ENCODE data around the gene HSPG2.
"Not testable (repeated sequence)": the region's sequence is repeated elsewhere in the genome, so short reads cannot be mapped to it uniquely, and the experiment has no call there.

The HSPG2 gene

DNA sequence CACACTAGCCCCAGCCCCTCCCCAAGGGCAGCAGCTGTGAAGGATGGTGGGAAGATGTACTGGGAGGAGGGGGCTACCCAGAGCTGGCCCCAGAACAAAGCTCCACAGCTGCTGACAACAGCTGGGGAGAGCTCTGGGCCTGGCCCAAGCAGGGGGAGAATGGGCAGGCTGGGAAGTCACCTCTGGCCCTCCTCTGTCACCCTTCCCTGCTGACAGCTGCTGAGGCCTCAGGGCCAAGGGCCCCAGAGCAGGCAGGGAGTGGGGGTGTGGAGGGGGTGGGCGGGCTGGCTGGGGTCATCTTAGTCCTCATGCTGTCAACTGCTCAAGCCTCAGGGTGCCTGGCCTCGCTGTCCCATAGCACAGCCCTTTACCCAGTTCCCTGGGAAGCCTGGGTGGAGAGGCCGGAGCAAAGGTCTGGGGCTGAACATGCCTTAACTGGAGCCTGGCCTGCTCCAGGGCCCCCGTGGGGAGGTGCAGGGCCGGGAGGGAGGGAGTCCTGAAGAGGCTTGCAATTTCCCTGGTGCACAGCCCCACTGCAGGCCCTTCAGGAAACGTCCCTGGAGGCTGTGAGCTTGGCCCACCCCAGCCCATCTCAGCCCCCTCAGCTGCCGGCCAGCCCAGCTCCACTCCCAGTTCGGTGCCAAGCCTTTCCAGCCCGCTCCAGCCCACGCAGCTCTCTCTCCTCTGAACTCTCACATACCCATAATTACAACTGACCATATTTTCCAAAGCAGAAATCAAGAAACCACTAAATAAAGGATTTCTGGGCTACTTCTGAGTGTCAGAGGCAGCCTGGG lies 25.7 kb downstream of the HSPG2 start:
- no peak for DNase-seq

DNA sequence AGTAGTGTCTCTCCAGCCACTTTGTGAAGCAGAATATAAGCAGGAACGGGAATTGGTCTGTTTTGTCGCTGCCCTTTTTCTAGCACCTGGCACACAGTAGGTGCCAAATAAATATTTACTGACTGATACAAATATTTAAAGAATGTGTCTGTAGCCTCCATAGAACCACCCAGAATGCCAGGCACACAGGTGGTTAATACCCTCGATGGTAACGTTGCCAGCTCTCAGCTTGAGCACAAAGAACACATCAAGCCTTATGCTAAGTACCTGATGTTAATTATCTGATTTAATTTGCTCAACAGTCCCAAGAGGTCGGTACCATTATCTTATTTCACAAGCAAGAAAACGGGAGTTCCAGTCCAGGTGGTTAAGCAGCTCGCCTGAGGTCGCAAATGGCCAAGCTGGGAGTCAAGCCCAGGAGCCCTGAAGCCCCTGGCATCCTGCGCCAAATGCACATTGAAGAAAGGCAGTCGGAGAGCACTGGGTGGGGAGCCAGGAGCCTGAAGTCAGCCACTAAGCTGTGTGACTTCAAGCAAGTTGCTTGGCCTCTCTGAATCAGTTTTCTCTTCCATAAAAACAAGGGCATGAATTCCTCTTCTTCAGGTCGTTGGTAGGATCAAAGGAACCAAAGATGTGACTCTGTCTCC lies 26.4 kb downstream of the HSPG2 start:
- peak; percentile 18 for DNase-seq

DNA sequence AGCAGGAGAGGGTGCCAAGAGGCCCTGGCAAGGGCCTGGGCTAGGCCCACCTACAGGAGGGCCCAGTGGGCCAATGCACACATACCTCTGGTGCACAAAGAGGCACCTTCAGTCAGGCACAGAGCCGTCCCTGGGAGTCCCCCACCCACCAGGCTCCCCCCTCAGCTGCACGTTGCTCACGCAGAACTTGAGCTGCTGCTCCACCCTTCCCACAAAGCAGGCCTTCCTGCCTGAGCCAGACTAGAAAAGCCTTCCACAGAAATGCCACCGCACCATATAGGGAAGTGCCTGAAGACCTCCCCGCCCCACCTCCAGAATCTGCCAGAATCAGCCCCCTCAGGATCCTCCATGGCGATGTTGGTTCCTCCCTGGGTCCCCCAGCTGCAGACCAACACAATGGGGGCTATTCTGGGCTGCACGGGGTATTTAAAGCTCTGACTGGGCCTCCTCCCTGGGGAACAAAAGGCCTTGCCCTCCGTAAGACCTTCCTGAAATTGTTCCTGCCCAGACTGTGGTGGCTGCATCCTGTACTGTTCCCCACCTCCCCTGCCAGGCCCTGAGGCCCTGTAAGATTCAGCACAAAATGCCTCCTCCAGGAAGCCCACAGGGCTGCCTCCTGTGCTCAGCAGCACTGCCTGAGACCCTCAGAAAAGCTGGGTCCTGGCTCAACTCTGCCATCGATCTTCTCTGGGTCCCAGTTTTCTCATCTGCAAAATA lies 27.2 kb downstream of the HSPG2 start:
- DNase-seq = no peak

DNA sequence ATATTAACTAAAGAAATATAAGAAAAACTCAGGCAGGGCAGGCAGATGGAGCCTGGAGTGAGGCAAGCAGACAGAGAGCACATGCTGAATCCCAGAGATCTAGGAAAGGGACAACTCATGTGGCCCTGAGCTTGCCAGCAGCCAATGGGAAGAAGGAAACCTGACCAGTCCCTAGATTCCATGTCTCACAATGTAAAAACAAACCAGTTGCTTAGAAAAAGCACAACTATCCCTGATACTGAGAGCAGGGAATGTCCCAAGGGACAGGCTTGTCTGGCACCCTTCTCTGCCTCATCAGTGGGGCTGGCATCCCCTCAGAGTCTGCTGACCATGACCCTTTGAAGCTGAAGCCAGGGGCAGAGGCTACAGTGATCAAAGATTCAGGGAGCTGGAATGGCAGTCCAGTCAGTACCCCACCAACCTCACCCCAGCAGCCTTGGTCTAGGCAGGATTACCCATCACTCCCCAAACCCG lies 27.8 kb downstream of the HSPG2 start:
- DNase-seq = no peak

DNA sequence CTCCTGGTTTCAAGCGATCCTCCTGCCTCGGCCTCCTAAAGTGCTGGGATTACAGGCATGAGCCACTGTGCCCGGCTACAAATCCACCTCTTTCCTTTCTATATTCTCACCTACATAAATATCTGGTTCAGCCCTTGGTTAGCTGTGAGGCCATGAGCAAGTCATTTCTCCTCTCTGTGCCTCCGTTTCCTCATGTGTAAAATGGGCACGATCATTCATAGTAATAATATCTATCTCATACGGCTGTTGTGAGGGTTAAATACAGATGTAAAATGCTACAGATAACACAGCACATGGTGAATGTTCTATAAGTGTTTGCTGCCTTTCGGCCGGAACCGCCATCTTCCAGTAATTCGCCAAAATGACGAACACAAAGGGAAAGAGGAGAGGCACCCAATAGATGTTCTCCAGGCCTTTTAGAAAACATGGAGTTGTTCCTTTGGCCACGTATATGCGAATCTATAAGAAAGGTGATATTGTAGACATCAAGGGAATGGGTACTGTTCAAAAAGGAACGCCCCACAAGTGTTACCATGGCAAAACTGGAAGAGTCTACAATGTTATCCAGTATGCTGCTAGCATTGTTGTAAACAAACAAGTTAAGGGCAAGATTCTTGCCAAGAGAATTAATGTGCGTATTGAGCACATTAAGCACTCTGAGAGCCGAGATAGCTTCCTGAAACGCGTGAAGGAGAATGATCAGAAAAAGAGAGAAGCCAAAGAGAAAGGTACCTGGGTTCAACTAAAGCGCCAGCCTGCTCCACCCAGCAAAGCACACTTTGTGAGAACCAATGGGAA lies 29.2 kb downstream of the HSPG2 start:
- DNase-seq = not testable (repeated sequence)

DNA sequence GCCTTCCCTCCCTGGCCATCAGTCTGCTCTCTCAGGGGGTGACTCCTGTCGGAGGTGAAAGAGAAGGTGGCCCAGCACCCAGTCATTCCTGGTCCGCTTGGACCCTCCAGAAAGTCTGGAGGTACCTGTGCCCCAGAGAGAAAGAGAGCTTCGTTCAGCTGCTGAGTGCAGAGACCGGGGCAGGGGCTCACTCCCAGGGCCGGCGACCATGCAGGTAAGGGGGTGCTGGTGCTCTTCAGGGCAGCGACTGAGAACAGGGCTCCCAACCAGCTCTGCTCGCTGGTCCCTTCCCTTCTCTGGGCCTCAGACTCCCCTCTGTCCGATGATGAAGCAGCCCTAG lies 30.1 kb downstream of the HSPG2 start:
- no peak for DNase-seq

DNA sequence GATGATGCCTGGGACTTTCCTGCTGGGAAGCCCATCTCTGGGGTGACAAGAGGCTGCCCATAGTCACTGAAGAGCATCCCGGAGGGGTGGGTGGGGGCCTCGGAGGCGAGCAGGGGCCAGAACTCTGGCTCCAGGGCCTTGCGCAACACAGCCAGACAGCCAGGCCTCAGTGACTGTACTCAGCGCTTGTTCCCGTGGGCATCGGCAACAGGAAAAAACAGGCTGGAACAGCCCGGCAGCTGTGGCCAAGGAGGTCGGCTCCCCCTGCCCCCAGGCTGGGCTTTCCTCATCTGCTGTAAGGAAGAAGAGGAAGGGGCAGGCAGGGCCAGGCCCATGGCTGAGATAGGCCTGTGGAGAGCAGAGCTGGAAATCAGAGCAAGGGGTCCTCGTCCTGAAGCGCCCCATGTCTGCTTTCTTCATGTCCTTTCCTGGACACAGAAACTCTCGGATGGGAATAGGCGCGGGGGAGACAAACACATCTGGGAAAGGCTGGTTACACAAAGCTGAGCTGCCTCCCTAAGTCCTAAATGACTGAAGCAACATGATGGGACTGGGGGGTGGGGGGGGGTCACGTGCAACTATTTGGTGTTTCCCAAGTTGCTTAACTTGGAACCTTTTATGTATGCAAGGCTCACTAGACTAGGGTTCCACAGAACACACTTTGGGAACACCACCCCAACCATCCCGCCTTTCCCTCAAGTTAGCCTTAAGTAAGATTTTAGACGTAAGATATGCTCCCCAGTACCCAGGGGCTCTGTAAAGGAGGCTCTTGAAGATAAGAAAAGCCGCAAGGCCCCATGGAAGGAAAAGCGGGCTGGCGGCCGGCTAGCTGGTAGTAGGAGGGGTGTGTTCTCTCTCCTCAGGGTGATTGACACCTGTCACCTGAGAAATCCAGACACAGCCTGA lies 30.7 kb downstream of the HSPG2 start:
- DNase-seq = no peak

DNA sequence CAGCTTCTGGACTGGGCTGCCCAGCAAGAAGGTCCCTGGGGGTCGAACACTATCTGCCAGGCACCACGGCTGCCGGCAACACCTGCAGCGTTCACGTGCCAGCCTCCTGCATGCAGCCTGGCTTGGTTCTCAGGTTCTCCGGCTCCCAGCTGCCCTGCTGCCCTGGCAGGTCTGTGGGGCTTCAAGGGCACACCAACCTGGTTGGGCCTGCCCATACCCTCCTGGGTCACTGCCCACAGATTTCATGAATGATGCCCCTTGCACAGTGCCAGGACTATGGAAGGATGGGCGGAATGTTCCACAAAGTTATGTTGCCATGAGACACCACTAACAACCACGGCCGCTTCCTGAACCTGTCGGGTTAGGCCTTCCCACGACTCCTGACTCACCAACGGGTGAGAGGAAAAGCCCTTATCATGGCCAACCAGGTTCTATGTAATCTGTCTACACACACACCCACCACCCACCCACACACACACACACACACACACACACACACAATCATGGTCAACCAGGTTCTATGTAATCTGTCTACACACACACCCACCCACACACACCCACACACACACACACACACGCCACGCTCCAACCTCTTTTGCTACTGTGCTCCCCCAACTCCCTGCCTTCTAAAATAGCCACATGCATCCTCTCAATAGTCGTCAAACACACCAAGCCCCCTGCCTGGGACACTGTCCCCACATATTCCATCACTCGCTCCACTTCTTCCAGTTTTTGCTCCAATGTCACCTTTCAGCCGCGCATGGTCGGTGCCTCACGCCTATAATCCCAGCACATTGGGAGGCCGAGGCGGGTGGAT lies 32.2 kb downstream of the HSPG2 start:
- DNase-seq = no peak

DNA sequence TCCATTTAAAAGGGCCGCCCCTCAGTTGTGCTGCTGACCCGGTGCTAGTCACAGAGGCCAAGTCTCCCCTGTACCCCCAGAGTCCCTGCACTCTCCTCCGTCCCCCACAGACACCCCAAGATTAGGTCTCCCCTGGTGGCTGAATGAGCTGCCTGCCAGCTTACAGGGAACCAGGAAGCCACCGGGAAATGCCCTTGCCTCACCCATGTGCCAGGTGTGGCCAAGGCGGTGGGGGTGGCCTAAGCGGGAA lies 32.7 kb downstream of the HSPG2 start:
- DNase-seq = no peak

DNA sequence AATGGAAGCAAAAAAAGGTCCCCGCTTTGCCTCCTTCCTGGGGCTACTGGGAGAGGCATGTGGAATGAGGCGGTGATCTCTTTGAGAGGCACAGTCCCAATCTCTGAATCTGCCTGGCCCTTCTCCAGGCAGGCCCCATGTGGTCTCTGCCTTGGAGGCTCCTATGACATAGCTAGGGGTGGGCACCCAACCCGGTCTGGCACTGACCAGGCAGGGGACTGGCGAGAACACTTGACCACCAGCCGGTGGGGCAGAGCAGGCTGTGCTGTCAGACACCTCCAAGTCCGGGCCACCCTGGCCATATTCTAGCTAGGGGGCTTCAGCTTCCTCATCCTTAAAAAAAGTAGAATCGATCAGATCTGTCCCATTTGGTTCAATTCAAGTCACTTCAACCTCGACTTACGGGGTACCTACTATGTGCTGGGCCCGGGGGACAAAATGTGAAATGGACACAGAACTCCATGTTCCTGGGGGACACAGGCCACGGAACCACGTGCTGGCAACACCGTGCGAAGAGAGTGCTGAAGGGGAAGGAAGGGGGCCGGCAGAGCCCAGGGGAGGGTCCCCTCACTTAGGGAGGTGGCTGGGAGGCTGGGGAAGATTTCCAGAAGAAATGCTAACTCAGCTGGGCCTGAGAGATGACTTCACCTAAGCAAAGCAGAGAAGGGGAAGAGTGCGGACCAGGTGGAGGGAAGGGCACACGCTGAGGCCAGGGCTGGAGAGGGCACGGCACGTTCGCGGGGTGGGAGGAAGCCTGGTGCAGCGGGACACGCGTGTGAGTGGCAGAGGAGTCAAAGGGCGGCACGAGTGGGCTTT lies 33.3 kb downstream of the HSPG2 start:
- no peak for DNase-seq

DNA sequence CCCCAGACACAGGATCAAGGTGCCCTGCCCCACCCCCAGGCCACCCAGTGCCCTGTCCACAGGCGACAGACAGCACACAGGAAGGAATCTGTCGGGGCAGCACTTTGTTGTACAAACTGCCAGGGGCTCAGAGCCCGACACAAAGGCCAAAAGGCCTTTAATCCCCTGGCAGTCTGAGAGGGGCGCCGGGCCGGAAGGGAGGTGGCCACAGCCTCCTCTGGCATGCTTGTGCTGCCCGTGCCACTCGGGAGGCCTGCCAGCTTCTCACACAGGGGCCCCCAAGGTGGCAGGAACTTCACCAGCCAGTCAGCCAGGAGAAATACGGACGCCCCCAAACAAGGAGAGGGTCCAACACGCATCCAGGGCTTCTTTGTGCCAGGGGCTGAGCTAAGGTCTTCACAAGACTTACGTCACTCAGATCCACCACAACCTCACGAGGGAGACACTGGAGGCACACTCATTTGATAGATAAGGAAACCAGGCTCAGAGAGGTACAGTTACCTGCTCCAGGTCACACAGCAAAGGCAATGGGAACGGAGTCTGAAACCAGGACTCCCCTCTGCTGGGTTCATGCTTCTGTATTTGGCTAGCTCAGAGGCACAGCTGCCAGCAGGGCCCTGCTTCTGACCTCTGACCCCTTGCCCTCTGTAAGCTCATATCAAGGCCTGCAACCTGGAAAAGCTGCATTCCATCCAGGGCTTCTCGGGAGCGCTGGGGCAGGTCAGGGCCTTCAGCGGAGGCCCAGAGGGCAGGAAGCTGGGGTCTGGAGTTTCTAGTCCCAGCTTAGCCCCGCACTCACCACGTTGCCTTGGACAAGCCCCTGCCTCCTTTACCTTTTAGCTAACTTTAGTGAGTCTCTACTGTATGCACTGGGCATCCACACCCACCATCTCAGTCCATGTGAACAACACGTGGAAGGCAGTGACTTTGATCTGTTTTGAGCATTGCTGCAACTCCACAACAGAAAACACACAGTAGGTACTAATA lies 34.8 kb downstream of the HSPG2 start:
- DNase-seq = no peak

DNA sequence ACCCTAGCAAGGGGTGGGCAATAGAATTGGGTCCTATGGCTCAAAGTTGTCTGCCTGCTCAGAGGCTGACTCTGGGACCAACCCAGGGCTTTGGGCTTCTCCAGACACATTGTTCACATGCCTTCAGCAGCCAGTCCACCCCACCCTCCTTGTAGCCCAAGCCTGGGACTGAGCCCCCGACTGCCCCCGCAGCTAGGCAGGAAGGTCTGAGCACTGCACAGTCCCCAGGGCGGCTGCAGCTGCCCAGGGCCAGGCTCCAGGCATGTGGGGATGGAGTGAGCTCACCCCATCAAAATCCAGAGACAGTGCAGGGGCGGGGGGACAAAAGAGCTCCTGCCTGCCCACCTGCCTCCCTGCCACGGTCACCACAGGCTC lies 35.6 kb downstream of the HSPG2 start:
- no peak for DNase-seq

DNA sequence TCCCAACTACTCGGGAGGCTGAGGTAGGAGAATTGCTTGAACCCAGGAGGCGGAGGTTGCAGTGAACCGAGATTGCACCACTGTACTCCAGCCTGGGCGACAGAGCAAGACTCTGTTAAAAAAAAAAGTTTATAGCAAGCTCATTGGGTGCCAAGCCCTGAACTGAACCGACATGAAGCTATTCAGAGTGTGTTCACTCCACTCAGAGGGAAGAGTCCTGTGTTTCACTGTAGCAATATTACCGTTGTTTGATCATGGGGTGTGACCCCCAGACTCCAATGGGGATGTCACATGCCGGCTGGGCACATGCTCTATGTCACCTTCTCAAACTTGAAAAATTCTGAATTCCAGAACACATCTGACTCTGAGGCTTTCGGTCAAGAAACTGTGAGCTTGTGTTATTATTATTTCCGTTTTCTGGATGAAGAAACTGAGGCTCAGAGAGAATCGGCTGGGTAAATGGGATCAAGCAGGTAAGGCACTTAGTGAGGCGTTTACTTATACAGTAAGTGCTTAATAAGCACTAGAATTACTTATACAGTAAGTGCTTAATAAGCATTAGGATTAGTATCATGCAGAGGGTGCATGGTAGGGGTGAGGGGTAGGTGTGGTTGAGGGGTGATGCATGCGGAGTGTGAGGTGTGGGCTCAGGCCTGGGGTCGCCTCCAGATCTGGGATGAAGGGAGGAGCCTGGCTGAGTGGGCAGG lies 36.2 kb downstream of the HSPG2 start:
- no peak for DNase-seq

DNA sequence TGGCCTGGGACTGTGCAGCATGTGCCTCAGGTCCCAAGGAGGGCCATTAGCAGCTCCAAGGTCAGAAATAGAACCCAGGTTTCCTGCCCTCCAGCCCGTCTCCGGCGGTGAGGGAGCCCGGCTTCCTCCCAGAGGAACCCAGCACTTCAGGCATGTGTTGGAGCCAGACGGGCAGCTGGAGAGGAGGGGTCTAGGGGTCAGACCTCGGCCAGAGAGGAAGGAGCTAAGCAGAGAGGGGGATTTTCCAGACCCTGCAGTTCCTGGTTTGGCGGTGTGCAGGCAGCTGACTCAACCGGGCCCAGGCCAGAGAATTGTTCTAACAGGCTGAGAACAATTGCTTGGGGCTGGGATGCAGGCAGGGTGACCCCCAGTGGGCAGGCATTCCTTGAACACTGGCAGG lies 37.1 kb downstream of the HSPG2 start:
- no peak for DNase-seq

DNA sequence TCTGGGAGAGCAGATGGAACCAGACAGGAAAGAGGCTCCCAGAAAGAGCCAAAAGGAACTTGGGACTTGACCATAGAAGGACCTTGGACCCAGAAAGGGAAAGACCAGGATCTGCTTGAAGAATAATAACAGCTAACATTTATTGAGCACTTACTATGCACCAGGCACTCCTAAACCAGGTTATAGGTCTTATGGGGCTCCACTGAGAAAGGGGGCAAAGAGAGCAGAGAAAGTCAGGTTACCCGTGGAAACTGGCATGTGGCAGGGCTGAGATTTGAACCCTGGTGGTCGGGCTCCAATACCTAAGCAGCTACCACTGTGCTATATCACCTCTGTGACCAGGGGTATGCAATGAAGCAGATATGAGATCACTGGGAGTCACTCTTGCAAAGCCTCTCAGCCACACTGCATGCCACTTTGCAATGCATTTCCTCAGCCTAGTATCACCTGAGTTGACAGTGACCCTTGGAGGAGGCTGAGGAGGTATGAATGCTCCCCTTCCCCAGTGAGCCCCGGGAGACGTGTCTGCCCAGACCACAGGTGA lies 37.8 kb downstream of the HSPG2 start:
- DNase-seq = no peak

DNA sequence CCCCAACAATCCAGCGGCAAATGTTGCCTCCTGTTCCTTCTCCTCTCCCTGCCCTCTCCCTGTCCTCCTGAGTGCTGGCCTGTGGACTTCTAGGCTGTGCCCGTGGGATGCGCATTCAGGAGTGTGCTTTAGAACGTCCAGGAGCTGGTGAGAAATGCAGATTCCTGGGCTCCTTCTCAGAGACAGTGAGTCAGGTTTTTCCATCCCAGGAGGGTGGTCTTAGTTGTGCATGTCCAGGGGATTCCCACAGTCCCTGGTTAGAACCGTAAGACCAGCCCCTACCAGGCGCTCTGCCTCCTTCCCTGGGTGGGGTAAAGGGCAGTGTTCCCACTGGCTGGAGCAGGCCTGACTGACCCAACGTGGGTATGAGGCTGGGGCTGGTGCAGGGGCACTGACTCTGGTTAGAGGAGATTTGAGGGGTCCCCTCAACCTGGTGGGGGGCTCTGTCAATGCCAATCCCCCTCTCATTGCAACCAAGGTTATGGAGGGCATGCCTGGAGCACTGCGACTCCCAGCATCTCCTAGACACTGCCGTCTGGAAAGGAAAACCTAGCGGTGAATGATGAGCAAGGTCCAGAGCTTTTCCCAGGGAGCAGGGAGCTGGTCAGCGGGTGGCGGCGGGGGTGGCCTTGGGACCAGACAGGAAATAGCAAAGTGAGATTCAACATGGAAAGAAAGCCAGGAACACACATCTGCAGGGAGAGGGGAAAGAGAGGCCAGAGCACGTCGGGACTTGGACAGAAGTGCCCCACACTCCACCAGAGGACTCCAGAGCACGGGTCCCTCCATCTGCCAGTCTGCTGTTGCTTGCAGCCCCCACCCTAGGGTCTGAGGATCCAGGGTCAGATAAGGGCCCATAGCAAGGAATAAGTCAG lies 38.5 kb downstream of the HSPG2 start:
- no peak for DNase-seq

DNA sequence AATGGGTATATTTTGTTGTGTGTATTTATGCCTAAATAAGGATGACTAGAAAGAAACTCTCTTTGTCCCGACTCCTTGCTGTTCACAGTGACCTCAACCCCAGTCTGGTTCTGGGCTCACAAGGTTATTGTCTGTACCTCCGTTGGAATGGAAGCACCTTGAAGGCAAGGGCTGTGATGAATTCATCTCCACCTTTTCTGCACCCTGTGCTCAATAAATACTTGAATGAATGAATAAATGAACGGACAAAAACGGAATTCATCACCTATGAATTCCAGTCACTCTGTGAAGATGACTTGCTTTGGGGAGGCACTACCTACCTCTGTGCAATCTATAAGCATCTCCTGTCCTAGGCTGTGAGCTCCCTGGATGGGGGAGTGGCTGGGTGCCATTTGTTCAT lies 39.3 kb downstream of the HSPG2 start:
- DNase-seq = no peak

Data from NCI-H1436 treated with DMSO at 0.1 percent for 48 hours (cell line).